GM18909 (cell line): Measurements from ENCODE around the gene NTSR2.

Experiments used
- ATAC-seq: cut with Tn5 transposase; IDR thresholded peaks from one replicate; pipeline ENCODE4 v1.9.1; 2021; ENCODE audit warnings: mild to moderate bottlenecking; ENCODE audit not compliant: unreplicated experiment, poor library complexity

NTSR2 gene

GRCh38 chr2:11635141-11635540 is 34.9 kb downstream of the NTSR2 start:
- ATAC-seq = no peak

- no peak for ATAC-seq
These were observed 35.4 kb downstream of the NTSR2 start for GRCh38 chr2:11634584-11634983.

DNA sequence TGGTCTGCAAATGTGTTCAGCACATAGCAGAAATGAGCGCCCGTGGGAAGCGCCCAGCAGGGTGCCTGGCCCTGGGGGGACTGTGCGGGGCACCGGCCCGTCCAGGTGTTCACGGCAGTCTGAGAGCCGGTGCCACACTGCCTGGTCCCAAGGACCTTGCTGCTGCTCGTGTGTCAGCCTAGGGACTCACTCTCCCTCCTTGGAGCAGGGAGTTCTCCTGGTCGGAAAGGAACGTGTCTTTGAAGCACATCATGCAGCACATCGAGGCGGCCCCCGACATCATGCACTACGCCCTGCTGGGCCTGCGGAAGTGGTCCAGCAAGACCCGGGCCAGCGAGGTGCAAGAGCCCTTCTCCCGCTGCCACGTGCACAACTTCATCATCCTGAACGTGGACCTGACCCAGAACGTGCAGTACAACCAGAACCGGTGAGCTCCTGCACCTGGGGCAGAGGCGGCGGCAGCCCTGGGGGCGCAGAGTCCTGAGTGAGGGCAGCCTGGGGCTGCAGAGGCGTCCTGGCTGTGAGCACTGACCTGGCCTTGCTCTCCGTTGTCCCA is 36.0 kb downstream of the NTSR2 start:
- no peak for ATAC-seq

GRCh38 chr2:11631462-11631861 is 38.5 kb downstream of the NTSR2 start:
- ATAC-seq = no peak

- no peak for ATAC-seq
These were observed 39.1 kb downstream of the NTSR2 start for GRCh38 chr2:11630855-11631254.

- no peak for ATAC-seq
These were observed 40.1 kb downstream of the NTSR2 start for GRCh38 chr2:11629851-11630250.

DNA sequence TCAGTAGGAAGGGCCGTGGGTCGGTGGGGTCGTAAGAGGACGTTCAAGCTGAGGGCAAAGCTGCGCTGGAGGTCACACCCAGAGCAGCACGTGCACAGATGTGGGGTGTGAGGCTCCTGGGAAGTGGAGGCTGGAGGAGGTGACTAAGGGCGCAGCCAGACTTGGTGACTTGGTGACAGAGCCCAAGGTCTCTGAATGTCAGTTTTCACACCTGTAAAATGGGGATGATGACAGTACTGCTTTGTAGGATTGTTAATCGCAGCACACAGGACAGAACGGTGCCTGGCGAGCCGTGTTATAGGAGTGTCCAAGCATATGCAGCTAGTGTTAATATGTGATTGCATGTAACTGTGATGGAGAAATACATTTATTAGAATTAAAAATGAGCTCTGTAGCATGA is 40.8 kb downstream of the NTSR2 start:
- ATAC-seq = no peak

- no peak for ATAC-seq
These were observed 41.3 kb downstream of the NTSR2 start for GRCh38 chr2:11628675-11629074.

DNA sequence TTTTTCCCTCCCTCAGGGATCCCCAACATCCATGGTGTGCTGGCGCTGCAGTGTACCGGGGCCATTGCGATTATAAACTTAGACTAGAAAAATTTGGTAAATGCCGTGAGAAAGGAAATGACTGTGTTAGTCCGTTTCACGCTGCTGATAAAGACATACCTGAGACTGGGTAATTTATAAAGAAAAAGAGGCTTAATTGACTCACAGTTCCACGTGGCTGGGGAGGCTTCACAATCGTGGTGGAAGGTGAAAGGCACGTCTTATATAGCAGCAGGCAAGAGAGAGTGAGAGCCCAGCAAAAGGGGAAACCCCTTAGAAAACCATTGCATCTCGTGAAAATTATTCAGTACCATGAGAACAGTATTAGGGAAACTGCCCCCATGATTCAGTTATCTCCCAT is 44.3 kb downstream of the NTSR2 start:
- ATAC-seq = no peak

DNA sequence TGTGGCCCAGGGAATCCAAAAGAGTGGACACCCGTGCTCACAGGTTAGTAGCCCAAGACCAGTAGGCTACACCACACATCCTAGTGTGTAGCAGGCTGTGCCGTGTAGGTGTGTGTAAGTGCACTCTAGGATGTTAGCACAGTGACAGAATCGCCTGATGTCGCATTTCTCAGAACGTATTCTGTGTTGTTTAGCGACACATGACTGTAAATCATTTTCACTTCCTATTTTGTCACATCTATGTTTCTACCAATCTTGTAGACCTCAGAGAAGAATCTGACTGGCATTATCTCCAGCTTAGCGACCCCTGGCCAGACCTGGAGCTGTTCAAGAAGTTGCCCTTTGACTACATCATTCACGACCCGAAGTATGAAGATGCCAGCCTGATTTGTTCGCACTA is 45.1 kb downstream of the NTSR2 start:
- no peak for ATAC-seq

GRCh38 chr2:11622611-11623010 is 47.4 kb downstream of the NTSR2 start:
- no peak for ATAC-seq

GRCh38 chr2:11621410-11621809 is 48.6 kb downstream of the NTSR2 start:
- ATAC-seq = no peak

DNA sequence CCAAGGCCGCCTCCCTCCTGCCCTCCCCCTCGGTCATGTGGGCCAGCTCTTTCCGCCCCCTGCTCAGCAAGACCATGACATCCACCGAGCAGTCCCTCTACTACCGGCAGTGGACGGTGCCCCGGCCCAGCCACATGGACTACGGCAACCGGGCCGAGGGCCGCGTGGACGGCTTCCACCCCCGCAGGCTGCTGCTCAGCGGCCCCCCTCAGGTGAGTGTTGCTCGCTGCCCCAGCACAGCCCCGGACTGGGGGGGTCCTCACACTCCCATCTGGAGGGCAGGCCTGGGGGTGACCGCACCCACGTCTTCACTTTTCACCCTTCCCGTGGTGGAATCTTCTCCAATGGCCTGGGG is 51.3 kb downstream of the NTSR2 start:
- no peak for ATAC-seq

- no peak for ATAC-seq
These were observed 51.8 kb downstream of the NTSR2 start for GRCh38 chr2:11617984-11618707.

DNA sequence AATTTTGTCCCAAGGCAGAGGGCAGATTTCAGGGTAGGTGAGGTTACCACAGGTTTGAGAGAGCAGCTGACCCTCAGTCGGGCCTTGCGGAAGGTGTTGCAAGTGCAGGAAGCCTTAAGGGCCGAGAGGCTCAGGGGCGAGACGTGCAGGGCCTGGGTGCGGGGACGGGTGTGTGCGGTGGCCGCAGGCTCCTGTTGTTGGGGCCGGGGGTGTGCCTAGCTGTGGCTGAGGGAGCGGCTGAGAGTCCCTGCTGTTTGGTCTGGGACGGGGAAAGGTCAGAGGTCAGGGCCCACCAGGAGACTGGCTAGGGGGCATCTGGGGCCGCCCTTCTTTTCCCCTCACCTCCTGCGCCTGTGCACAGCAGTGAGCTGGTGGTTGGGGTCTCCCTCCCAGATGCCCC is 52.5 kb downstream of the NTSR2 start:
- no peak for ATAC-seq

GRCh38 chr2:11616851-11617415 is 53.1 kb downstream of the NTSR2 start:
- ATAC-seq = no peak

GRCh38 chr2:11616097-11616687 is 53.8 kb downstream of the NTSR2 start:
- ATAC-seq = no peak

- no peak for ATAC-seq
These were observed 54.8 kb downstream of the NTSR2 start for GRCh38 chr2:11615209-11615608.

DNA sequence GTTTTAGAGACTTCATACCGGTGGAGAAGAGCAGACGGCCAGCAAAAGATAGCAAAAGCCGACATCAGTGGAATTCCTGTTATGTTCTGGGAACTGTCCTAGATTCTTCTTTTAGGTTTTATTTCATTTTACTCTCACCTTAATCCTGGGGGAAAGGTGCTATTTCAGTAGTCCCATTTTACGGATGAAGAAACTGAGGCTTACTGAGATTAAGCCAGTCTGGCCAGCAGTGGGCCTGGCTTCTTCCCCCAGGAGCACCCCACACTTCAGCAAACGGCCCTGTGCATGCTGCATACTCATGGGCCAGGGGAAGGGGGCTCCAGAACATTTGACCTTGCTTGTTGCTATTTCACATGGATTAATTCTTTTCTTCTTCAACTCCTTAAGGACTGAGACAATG is 56.7 kb downstream of the NTSR2 start:
- no peak for ATAC-seq

- no peak for ATAC-seq
These were observed 57.3 kb downstream of the NTSR2 start for GRCh38 chr2:11612553-11613215.

DNA sequence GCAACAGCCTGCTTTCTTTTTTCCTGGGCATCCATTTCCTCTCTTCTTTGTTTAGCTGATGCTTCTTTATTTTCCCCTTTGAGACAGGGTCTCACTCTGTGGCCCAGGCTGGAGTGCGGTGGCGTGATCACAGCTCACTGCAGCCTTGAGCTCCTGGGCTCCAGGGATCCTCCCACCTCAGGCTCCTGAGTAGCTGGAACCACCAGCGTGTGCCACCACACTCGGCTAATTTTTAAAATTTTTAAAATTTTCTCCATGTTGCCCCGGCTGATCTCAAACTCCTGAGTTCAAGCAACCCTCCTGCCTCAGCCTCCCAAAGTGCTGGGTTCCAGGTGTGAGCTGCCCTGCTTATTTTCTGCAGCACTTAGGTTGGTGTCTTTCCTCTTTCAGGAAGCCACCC is 58.7 kb downstream of the NTSR2 start:
- ATAC-seq = no peak
